HS-5 (cell line): ENCODE data around the gene WDR37.
"Not testable (repeated sequence)": the region's sequence is repeated elsewhere in the genome, so short reads cannot be mapped to it uniquely, and the experiment has no call there.

ENCODE experiments used
- DNase-seq: peaks from one replicate; pipeline ENCODE4 v3.0.0-alpha.2; 2012; ENCODE audit warnings: low read depth

WDR37 gene

DNA sequence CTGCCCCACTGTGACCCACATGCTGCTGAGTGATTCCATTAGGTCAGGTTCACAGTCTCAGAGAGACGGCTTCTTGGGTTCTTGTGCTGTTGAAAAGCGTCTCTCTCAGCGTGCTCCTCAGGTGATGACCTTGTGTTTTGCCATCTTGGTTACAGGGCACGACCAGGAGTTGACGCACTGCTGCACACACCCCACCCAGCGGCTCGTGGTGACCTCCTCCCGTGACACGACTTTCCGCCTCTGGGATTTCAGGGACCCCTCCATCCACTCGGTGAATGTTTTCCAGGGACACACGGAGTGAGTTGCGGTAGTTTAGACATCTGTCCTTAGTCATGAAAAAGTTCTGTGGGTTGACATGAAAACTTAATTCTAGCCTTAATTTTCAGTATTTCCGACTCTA is 48.8 kb downstream of the WDR37 start:
- DNase-seq, result no peak

DNA sequence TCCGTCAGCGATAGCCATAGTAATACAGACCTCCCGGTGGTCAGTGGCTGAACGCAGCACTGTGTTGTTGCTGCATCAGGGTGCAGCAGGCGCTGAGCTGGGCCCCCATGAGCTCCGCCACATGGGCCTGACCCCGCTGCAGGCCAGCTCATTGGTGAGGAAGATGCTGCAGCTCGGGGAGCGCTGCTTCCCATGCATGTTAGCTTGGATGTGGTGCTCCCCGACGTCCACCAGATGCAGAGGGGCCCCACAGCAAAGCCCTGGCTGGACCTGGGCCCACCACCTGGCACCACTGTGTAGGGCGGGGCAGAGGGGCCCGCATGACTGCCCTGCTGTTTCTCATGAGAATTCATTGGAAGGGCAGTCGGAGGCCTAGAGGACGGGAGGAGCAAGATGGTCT is 50.8 kb downstream of the WDR37 start:
- no peak for DNase-seq

DNA sequence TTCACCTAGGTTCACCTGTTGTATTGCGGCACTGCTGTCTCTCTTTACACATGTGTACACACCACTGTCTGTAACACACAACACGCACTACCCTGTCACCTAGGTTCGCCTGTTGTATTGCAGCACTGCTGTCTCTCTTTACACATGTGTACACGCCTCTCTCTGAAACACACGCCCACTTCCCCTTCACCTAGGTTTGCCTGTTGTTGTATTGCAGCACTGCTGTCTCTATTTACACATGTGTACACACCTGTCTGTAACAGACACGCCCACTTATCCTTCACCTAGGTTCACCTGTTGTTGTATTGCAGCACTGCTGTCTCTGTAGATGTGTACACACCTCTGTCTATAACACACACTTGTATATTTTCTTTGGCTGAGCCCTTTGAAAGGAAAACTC is 51.5 kb downstream of the WDR37 start:
- no peak for DNase-seq

DNA sequence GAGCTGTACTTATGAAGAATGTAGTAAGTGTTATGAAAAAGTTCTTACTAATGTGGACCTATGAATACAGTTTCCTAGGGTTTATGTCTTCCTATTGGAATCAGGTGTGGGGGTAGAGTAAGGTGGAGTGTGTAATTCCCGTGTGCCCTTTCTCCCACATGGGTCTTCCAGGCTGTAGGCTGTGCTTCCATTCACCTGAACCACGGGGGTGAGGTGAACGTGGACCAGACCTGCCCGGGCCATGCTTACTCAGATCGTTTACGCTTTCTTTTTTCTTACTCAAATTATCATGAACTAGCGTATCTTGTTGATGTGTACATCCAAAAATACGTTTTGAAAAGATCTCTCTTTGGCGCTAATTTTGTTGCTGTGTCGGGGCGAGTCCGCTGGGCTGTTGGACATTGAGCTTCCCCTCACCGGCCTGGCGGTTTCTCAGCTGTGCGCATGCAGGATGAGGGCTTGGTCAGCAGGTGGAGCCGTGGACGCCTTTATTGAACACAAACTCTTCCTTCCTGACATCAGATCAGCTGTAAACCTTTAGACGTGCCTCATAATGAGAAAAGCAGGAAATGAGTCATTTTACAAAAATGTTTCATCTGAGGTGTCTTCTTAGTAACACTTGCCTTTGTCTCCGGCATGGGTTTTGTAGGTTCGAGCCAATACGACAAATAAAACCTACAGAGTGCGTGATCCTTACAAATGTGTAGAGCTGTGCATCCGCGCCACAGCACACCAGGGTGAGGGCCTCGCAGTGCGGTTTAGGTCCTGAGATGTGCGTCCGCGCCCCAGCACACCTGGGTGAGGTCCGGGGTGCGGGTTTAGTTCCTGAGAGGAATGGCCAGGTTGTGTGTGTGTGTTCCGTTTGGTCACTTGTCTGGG is 53.8 kb downstream of the WDR37 start:
- DNase-seq, result peak; percentile 34

DNA sequence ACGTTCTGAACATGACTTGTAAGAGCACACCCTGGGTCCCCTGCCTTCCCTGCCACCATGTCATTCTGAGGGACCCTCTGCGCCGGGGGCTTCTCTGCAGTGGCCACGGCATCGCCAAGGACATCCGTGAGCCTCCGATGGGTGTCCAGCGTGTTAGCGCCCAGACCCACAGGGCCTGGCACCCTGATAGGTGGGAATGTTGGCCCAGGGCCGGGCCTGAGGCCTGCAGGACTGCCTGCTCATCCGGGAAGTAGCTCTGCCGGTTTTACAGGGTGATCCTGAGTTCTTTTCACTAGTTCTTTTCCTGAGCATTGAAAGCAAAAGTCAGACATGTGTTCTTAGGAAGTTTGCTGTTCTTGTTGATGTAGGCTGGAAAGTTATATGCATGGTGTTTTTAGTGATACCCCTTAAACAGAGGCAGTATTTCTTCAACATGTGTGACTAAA is 54.5 kb downstream of the WDR37 start:
- no peak for DNase-seq

DNA sequence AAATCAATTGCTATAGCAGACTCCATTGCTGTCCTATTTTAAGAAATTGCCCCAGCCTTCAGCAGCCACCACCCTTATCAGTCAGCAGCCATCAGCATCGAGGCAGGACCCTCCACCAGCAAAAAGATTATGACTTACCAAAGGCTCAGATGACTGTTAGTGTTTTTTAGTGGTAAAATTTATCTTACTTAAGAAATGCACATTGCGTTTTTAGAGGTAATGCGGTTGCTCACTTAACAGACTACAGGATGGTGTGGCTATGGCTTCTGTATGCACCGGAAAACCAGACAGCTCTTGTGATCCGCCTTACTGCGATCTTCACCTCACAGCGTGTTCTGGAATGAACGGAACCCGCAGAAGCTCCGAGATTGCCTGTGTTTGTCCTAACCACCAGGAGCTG is 58.1 kb downstream of the WDR37 start:
- DNase-seq, result no peak

DNA sequence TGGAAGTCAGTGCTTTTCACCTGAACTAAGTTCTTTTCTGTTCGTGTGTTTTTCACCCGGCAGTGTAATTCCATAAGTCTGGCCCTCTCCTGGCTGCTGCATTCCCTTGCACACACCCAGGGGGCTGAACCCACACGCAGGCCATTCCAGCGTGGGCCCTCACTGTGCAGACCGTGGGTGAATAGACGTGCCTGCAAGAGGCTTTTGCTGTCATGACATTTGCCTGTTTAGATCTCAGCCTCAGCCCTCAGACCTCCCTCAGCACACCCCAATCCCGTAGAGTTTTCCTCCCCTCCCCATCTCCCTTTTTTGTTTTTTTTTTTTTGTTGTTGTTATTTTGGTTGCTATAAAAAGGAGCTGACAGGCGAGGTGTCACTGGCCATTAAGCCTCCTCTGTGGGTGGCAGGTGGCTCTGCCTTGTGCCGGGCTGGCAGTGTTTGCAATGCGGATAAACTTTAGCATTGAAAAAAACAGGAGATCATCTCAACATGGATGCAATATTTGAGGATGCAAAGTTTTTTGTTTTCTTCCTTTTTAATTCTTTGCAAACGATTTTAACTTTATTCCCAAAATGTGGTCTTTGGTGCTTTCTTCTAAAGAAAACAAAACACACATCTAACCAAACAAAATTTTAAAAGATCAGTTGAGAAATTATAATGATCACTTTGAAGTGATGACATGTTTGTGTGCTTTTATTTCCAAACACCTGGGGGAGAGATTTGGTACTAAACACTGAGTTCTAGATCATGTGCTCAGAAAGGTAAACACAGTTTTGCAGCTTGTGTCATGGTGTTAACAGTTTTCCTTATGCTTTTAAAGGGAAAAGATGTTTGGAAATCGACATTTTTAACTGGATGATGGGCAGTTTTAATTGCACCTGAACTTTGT is 58.8 kb downstream of the WDR37 start:
- DNase-seq, result no peak

DNA sequence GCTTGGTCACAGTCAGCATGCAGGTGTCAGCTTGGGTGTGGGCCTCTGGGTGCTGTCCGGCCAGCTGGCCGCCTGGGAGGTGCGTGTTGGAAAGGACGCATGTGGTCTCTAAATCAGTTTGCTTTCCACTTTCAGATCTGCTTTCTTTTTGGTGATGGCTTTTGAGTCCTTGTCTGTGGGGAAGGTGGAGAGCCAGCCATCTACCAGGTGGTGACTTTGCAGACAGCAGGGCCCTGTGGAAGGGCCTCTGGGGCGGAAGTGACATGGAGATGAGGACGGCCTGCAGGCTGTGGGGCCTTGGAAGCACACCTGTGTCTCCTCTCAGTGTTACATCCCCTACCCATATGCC is 59.4 kb downstream of the WDR37 start:
- DNase-seq, result no peak

DNA sequence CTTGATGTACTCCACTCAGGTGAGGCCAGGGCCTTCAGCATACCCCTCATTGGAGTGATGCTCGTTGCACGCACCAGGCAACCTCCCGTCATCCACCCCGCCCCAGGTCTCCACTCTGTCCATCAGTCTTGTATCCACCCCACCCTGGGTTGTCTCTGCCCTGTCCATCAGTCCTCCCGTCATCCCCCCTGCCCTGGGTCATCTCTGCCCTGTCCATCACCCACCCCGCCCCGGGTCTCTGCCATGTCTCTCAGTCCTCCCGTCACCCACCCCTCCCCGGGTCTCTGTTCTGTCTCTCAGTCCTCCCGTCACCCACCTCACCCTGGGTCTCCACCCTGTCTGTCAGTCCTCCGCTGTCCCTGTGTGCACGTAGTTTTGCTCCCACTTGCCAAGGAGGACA is 59.9 kb downstream of the WDR37 start:
- no peak for DNase-seq

DNA sequence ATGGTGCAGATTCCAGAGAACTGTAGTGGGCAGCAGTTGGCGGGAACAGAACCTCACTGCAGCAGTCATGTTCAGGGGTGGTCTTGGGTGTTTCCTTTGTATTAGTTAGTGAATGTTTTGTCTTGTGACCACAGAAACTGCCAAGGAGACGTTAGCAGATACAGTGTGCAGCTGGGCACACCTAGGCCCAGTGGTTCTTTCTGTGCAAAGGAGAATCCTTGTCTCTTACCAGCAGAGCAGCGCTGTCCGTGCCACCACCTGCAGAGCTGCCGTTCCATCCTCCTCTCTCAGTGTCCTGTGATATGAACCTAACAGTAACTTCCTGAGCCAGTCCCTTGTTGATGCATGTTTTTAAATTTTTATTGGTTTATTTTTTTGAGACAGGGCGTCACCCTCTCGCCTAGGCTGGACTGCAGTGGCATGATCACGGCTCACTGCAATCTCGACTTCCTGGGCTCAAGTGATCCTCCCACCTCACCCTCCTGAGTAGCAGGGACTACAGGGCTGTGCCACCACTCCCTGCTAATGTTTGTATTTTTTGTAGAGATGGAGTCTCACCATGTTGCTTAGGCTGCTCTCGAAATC is 60.6 kb downstream of the WDR37 start:
- DNase-seq, result no peak

DNA sequence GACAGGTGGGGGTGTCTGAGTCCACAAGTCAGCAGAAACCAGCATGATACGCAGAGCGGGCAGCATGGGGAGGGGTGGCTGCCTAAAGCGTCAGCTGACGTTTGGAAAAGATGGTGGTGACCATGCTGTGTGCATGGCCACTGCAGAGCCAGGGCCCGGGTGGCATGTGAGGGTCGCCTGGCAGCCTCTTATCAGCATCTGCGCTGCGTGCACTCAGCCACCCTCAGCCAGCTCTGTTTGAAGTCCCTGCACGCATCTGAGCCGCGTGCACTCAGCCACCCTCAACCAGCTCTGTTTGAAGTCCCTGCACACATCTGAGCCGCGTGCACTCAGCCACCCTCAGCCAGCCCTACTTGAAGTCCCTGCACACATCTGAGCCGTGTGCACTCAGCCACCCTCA is 61.5 kb downstream of the WDR37 start:
- no peak for DNase-seq

DNA sequence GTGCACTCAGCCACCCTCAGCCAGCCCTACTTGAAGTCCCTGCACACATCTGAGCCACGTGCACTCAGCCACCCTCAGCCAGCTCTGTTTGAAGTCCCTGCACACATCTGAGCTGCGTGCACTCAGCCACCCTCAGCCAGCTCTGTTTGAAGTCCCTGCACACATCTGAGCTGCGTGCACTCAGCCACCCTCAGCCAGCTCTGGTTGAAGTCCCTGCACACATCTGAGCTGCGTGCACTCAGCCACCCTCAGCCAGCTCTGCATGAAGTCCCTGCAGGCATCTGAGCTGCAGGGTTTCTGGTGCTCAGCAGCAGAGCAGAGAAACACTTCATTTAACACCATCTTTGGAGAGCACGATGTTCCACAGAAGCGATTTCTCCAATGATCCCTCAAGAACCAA is 62.1 kb downstream of the WDR37 start:
- not testable (repeated sequence) for DNase-seq

DNA sequence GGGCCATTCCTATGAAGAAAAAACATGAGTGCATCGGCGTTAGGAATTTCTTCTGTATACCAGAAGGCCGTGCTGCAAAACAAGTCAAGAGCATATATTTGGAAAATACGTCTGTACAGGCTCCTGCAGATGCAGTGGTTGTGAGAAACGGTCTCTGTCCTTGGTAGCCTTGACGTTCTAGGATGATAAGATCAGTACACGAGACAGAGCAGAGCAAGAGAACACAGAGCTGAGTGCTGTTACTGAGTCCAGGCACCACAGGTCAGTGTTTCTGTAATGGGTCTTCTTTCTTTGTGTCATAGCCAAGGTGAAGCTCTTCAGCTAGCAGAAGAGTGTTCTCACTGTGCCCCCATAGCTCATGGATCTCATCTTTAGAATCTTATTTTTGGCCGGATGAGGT is 62.8 kb downstream of the WDR37 start:
- DNase-seq, result no peak

DNA sequence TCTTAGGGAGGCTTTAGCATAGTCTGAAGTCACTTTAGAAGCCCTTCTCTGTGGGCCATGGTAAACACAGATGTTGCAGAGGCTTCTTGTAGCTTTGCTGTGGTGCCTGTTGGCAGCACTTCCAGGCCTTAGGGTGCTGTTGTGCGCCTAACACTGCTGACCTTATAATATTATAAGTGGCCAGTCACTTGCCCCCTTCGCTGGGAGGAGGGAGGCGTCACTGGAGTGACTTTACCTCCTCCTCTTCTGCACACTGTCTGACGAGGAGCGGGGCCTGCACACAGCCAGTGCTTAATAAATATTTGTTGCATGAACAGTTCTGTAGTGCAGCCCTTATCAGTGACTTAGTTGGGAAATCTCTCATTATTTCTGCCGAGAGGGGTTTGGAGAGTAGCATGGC is 63.3 kb downstream of the WDR37 start:
- no peak for DNase-seq

DNA sequence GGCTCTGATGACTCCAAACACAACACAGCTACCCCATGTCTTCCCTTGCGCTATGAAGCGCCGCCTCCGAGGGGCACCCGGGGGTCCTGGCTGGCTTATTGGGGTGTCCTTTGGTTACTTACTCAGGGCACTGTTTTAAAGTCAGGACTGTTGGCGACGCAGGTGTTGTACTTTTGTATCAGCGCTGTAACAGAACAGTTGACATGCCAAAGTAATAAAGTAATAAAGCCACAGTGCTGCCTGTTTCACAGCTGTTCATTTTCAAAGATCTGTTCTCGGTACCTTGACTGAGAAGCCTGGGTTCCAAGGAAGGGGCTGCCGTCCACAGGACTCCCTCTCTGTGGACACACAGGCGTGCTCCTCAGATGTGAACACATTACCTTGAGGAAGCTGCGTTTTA is 64.1 kb downstream of the WDR37 start:
- DNase-seq, result no peak

DNA sequence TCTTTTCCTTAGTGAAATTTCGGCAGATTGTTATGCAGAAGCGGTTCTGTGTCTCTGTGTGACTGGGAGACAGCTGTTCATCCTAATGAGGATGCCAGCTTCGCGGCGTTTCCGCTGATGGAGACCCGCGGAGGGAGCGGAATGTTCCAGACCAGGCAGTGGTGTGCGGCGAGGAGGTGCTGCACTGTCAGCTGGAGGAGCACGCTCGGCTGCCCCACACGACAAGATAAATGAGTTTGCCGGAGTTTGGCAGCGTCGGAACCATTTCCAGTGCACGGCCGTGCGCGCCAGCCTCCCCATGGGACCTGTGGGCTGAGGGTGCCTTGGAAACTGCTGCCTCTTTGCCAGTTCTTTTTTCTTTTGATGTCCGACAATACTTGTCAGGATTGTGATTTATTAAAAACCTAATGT is 64.6 kb downstream of the WDR37 start:
- no peak for DNase-seq

DNA sequence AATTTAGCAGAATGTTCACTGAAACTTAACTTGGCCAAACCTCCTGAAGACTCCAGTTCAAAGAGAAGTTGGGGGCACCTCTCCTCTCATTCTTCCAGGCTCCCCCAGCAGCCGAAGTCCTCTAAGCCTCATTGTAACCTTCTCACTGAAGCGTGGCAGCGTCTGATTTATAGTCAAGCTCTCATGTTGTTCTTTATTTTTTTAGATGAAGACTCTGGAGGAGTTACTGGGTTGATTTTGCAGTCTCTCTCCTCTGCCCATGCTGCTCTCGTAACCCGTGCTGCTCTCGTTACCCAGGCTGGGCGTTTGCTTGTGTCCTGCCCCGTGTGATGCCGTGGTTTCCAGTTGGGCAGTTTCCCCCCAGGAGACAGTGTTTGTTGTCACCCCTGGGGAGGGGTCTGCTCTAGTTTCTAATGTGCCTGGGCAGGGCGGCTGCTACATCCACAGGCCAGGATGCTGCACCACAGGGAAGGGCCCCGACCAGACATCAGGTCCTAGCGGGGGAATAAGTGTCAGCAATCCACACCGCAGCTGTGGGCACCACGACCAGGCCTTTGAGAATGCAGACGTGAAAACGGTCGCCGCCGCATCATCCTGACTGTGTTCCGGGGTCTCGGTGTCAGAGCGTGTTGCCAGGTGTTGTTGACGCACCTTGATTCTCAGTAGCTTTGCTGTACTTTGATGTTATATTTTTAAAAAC is 65.2 kb downstream of the WDR37 start:
- no peak for DNase-seq

DNA sequence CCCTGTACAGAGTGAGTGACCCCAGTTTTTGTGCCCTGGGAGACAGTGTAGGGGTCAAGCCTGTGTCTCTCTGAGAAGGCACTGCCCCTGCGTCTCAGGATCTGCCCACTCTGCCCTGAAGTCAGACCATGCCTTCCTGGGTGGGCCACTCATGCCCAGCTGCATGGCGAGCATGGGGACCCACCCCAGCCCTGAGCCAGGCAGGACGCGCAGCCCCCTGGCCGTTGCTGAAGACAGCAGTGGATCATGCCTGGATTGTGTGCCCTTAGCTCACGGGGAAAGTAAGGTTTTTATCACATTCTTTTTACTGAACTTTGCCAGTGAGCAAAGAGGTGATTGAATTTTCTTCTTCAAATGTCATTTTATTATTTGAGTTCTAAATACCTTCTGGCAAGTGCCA is 66.2 kb downstream of the WDR37 start:
- no peak for DNase-seq

DNA sequence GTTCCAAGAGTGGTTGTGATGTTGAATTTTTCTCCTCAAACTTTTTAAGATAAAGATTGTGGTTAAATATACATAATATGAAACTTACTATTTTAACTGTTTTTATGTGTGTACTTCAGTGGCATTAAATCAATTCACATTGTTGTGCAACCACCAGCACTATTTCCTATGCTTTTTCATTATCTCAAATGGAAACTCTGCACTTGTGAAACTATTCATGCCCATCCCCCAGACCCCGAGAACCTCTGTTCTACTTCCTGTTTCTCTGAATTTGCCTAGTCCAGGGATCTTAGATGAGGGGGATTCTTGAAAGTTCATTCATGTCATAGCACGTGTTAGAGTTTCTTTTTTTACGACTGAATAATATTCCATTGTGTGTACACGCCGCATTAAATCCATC is 67.0 kb downstream of the WDR37 start:
- no peak for DNase-seq

DNA sequence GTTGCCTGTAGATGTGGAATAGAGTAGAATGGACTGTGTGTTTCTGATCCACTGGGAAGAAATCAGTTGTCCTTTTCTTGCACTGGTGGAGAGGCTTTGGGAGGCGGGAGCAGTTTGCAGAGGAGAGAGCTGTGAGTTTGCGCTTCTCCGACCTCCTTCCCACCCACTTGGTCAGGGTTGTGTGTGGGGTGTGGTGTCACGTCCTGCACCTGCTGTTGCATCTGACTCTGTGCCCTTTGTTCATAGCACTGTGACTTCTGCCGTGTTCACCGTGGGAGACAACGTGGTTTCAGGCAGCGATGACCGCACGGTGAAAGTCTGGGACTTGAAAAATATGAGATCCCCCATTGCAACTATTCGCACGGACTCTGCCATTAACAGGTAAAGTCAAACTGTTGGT is 67.8 kb downstream of the WDR37 start:
- no peak for DNase-seq

DNA sequence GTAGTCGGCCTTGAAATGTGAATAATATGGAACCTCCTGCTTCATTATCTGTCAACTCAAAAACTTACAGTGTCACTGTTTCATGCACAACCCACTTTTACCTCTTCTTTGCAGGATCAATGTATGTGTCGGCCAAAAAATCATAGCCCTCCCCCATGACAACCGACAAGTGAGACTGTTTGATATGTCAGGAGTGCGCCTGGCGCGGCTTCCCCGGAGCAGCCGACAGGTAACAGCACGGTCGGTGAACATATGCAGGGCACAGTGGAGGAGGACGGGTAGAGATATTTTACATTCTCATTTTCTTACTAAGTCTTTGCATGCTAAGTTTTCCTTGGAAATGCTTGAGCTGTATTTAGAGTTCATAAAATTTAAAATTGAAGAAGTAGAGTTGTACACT is 68.6 kb downstream of the WDR37 start:
- no peak for DNase-seq

DNA sequence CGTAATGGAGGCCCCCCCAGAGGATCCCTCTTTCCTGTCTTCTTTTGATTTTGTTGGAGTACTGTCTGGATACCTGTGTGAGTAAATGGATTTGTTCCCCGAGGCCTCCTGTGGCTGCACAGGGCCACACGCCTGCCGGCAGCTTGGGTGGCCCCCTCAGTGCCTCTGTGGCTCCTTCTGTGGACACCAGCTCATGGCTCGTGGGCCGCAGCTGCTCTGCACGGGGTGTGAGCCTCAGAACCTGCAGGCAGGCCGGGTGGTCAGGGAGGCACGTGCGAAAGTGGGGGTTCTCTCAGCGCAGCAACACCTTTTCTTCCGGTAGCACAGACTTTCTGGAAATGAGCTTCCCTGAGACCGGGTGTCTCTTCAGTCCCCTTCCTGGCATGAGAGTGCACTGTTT is 70.3 kb downstream of the WDR37 start:
- no peak for DNase-seq
